Muscle of arm (tissue), 12 donors: Measurements from ENCODE around the gene BTBD1. TPM values are rescaled to one million over a fixed set of nuclear protein-coding genes. Genes with fewer than 3 reads are reported as not detected.

Source experiments
- polyA plus RNA-seq, 12 donors: library from polyadenylated mRNA; unstranded; fragments of 120-200 nt; gene quantifications; one replicate each; pipeline ENCODE4 v1.2.1, GENCODE V29; 2013; ENCODE audit not compliant: insufficient read length in 12 of 12

The BTBD1 gene
- polyA plus RNA-seq, 12 donors, result 71.1 to 160 (median 134) TPM; not detected in 1

Other genes with a start within 250 kb of the BTBD1 start
- gene HOMER2, start 114.5 kb downstream of the BTBD1 start, polyA plus RNA-seq, result 10 to 100 TPM; 18.9 to 46.2 (median 32.1) TPM
- gene RAMAC, start 81.0 kb downstream of the BTBD1 start, polyA plus RNA-seq, result 10 to 100 TPM in 11 of 12 donors, not detected in 1; 23.0 to 34.5 (median 31.9) TPM
- gene C15orf40, start 55.6 kb downstream of the BTBD1 start, polyA plus RNA-seq, result 10 to 100 TPM in 11 of 12 donors, not detected in 1; 14.6 to 23.7 (median 18.8) TPM
- gene TM6SF1, start 40.4 kb upstream of the BTBD1 start, polyA plus RNA-seq, result 10 to 100 TPM in 11 of 12 donors, not detected in 1; 22.6 to 77.5 (median 61.1) TPM
- 10 to 100 TPM; 38.3 to 94.3 (median 53.0) TPM for gene HDGFL3, start 140.6 kb upstream of the BTBD1 start, polyA plus RNA-seq
- 1 to 10 TPM in 10 of 12 donors, not detected in 2; 1.3 to 5.4 (median 2.6) TPM for gene BNC1, start 217.4 kb upstream of the BTBD1 start, polyA plus RNA-seq